ENCODE data around the gene PPFIA4.

The PPFIA4 gene

GRCh38 chr1:203041351-203041932, 15.2 kb downstream of the PPFIA4 start:
- DNase-seq = no peak

- DNase-seq = no peak
These were observed 17.7 kb downstream of the PPFIA4 start for GRCh38 chr1:203043830-203044545.

- DNase-seq = no peak
These were observed 18.4 kb downstream of the PPFIA4 start for GRCh38 chr1:203044546-203045250.

GRCh38 chr1:203045336-203045735, 19.0 kb downstream of the PPFIA4 start:
- no peak for DNase-seq

GRCh38 chr1:203045821-203046594, 19.7 kb downstream of the PPFIA4 start:
- DNase-seq = no peak

- DNase-seq = no peak
These were observed 20.8 kb downstream of the PPFIA4 start for GRCh38 chr1:203046984-203047630.

- DNase-seq = no peak
These were observed 21.8 kb downstream of the PPFIA4 start for GRCh38 chr1:203048086-203048485.

- DNase-seq = no peak
These were observed 22.3 kb downstream of the PPFIA4 start for GRCh38 chr1:203048555-203049051.

- no peak for DNase-seq
These were observed 22.8 kb downstream of the PPFIA4 start for GRCh38 chr1:203049077-203049476.

- DNase-seq = no peak
These were observed 23.4 kb downstream of the PPFIA4 start for GRCh38 chr1:203049576-203050180.

GRCh38 chr1:203050826-203051225, 24.5 kb downstream of the PPFIA4 start:
- no peak for DNase-seq

GRCh38 chr1:203051841-203052324, 25.6 kb downstream of the PPFIA4 start:
- DNase-seq = no peak

GRCh38 chr1:203052601-203053000, 26.3 kb downstream of the PPFIA4 start:
- DNase-seq = no peak

- DNase-seq = no peak
These were observed 27.9 kb downstream of the PPFIA4 start for GRCh38 chr1:203054184-203054583.

GRCh38 chr1:203054642-203055041, 28.4 kb downstream of the PPFIA4 start:
- DNase-seq = no peak

- no peak for DNase-seq
These were observed 29.0 kb downstream of the PPFIA4 start for GRCh38 chr1:203055161-203055799.

- no peak for DNase-seq
These were observed 29.7 kb downstream of the PPFIA4 start for GRCh38 chr1:203056012-203056411.

- DNase-seq = no peak
These were observed 30.2 kb downstream of the PPFIA4 start for GRCh38 chr1:203056516-203056915.

- DNase-seq = no peak
These were observed 31.8 kb downstream of the PPFIA4 start for GRCh38 chr1:203057911-203058675.

GRCh38 chr1:203058676-203058935, 32.3 kb downstream of the PPFIA4 start:
- DNase-seq = no peak

- DNase-seq = no peak
These were observed 33.2 kb downstream of the PPFIA4 start for GRCh38 chr1:203059485-203059884.

All from NCI-H1048 (cell line).